Right lobe of liver (tissue), 4 donors: ENCODE results near the gene HOXD13.

Experiments used
- POLR2A ChIP-seq: fragments of 450-650 bp; IDR thresholded peaks from one replicate; pipeline ENCODE4 v1.6.1; 2017; ENCODE audit warnings: antibody characterized with exemption, mild to moderate bottlenecking
- TF ChIP-seq, protein P1 (sequence below), 4 donors: fragments of 200-600 bp in 3 of 4; fragments of 450-650 bp in 1 of 4; IDR thresholded peaks; one replicate each; pipeline versions ENCODE4 v1.5.1 to v1.8.0; 2016 to 2022; ENCODE audit warnings: antibody characterized with exemption in 4 of 4, mild to moderate bottlenecking in 2 of 4
- donor health status: DM: no; HTN: no; CAD: no.
- donor health status: DM: no; HTN: no; CAD: no.
- donor health status: DM: no; HTN: yes; CAD: no.

DNA sequence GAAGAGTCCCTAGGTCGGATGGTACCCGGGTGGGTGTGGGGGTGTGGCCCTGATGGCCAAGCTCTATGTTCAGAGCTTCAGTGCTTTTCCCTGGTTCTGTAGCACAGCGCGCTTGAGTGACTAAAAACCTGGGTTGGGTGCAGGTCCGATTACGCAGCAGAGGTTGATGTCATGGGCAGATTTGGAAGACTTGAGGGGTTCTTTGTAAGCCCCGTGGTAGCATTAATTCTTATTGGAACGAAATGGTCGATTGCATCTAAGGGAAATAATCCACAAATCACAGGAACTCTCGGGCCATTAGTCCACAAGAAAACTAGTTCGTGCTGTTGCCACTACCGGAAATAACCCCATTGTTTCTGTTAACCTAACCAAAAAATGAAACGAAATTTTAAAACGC lies 46.0 kb downstream of the HOXD13 start:
- TF ChIP-seq, protein P1, sequence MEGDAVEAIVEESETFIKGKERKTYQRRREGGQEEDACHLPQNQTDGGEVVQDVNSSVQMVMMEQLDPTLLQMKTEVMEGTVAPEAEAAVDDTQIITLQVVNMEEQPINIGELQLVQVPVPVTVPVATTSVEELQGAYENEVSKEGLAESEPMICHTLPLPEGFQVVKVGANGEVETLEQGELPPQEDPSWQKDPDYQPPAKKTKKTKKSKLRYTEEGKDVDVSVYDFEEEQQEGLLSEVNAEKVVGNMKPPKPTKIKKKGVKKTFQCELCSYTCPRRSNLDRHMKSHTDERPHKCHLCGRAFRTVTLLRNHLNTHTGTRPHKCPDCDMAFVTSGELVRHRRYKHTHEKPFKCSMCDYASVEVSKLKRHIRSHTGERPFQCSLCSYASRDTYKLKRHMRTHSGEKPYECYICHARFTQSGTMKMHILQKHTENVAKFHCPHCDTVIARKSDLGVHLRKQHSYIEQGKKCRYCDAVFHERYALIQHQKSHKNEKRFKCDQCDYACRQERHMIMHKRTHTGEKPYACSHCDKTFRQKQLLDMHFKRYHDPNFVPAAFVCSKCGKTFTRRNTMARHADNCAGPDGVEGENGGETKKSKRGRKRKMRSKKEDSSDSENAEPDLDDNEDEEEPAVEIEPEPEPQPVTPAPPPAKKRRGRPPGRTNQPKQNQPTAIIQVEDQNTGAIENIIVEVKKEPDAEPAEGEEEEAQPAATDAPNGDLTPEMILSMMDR (IDR thresholded peaks at IDR 0.05), result no peak
- TF ChIP-seq POLR2A, result no peak
